NCI-H2171 (cell line): Measurements from ENCODE around the gene MLXIP.

Experiments used
- DNase-seq: peaks from one replicate; lab custom pipeline; 2025; lab: John Stamatoyannopoulos, UW

MLXIP gene

DNA sequence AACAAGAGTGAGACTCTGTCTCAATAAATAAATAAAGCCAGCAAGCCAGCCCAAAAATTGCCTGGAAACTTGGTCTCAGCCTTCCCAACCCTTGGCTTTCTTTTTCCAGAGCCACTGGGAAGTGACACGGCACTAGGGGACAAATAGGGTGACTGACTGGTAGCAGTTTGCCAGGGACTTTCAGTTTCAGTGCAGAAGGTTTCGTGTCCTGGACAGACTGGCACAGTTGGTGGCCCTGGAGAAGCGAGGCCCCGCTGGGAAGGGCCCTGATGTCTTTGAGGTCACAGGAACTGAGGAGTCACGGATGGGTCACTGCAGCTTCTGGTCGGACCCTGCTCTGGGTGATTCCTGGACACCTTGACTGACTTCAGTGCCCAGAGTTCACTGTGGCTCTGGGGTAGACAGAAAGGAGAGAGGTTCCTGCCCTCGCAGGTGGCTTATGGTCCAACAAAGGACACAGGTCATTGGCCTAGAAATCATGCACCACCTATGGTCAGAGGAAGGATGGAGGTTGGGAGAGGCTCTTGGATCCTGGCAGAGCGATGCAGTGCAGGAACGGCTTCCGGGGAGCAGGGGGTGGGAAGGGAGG lies 107.0 kb downstream of the MLXIP start:
- DNase-seq = no peak

DNA sequence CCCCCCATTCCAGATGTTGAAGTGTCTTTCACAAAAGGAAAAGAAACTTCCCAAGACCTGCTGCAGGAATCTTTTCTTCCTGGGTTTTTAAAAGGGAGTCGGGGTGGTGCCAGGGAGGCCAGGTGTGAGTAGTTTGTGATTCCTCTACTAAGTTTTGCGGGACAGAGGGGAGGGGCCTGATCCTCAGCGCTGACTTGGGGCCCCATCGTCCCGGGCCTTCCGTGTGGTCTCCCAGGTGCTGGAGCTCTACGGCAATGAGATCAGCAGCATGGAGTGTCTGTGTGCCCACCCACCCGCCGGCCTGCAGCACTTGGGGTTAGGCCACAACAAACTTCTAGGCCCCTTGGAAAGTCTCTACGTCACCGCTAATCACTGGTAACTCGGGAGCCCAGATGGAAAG lies 108.9 kb downstream of the MLXIP start:
- no peak for DNase-seq

DNA sequence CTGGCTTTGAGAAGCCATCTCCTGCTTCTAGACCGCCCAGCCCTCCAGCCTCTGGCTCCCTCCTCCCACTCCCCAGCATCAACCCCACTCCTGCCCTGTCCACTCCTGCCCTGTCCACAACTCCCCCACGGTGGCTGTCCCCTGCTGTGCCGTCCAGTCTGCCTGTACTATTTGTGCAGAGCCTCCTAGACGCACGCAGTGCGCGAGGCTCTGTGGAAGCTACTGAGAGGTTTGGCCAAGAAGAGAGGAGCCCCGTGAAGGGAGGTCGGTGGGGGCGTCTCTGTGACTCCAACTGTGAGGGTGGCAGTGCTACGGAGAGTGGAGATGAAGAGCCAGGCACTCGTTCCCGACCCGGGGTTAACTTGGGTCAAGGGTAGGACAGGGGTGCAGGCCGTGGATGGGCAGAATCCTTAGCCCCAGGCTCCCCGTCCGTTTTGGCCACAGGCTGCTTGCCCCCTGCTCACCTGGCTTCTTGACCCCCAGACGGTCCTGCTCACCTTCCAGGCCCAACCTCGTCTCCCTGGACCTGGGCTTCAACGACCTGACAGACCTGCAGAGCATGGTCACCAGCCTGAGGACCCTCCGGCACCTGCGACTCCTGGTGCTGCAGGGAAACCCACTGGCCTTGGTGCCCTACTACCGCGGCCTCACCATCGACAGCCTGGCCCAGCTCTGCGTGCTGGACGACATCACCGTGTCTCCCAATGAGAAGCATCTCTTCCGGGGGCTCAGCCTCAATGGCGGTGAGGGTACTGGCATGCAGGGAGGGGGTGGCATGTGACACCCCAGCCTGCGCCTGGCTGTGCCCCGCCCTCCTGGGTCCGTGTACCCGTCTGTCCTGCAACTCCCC lies 111.3 kb downstream of the MLXIP start:
- DNase-seq = no peak

DNA sequence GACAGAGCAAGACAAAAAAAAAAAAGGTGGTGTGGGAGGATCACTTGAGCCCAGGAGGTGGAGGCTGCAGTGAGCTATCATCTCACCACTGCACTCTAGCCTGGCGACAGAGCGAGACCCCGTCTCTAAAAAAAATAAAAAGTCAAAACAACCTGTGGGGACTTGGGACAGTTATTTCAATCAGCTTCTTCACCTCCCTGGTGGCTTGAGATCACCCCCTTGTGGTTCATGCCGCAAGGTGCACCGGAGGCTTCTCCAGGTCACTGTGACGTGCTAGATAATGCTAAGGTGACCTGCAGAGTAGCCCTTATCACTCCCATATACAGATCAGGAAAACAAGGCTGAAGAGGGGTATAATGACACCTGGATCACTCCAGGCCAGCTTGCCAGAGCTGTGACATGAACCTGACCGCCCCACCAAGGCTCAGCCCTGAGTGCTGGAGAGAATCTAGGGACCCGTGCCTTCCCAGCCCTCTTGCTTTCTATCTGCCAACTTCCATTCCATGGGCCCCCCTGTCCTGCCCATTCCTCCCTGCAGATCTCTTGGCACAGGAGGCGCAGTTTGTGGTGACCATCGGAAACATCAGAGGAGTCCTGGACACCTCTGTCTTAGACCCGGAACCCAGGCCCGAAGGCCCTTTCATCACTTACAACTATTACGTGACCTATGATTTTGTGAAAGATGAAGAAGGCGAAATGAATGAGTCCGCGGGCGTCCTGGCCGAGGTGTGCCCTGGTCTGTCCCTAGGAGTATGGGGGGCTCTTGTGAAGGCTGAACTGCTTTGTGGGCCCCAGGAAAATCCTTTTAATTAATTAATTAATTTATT lies 112.5 kb downstream of the MLXIP start:
- DNase-seq = peak; percentile 32

DNA sequence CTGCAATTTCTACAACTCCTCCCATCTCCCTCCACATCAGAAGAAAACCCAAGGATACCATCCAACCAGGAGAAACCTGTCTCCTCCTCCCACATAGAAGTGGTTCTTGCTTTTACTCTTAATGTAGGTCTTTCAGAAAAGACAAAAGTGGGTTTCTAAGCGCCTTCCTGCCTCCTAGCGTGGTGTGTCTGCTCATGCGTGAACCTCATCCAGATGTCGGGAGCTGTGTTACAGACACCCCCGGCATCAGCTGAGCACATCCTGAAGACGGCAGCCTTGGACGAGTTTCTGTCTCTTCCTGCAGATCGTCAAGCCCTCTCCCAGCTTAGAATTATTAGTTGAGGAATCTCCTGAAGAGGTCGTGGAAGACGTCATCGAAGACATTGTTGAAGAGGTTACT lies 113.9 kb downstream of the MLXIP start:
- DNase-seq = no peak

DNA sequence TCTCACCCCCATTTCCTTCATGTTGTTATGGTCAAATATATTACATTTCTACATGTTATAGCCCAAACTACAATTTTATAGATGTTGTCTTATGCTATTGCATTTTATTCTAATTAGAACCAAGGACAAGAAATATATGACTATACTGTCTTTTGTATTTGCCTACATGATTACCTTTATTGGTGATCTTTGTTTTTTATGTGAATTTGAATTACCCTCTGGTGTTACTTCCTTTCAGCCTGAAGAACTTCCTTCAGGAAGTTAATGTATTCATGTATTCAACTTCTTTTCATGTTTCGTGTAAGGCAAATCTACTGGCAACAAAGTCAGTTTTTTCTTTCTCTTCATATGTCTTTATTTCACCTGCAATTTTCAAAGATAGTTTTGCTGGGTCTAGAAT lies 116.2 kb downstream of the MLXIP start:
- DNase-seq = no peak

DNA sequence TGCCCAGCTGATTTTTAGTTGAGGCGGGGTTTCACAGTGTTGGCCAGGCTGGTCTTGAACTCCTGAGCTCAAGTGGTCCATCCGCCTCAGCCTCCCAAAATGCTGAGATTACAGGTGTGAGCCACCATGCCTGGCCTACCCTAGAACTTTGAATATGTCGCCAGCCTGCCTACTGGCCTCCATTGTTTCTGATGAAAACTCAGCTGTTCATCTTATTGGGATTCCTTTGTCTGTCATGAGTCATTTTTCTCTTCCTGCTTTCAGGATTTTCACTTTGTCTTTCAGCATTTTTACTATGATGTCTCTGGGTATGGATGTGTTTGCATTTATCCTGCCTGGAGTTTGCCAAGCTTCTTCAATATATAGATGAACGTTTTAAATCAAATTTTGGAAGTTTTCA lies 116.8 kb downstream of the MLXIP start:
- no peak for DNase-seq
